HCT116 (cell line): Measurements from ENCODE around the gene ALKBH6. TPM values are rescaled to one million over a fixed set of nuclear protein-coding genes. Genes with fewer than 3 reads are reported as not detected.
A peak's percentile ranks its signal among the peaks of the same experiment; 100 is the strongest.

Experiments used
- ATAC-seq: fragments of 200-7000 bp; cut with Tn5 transposase; 2 replicates; pipeline ENCODE4 v1.9.1; 2020; ENCODE audit warnings: mild to moderate bottlenecking, moderate library complexity
- BruUV-seq: library from RNA; stranded (reverse); fragments of 400-500 nt; replicated peaks from 2 replicates; lab custom pipeline; 2021; lab: Mats Ljungman, UMichigan
- CTCF ChIA-PET: fragments of 300-600 bp; sonication (Branson Sonifier 250); formaldehyde crosslinking; loops from one replicate; lab custom pipeline; 2021; ENCODE audit warnings: antibody characterized with exemption; lab: Charles Lee
- POLR2A ChIA-PET: fragments of 300-600, 350-600 bp; sonication (Branson Sonifier 250); formaldehyde crosslinking; loops from one replicate; lab custom pipeline; 2021; ENCODE audit warnings: antibody characterized with exemption; lab: Charles Lee
- RAD21 ChIA-PET, 2 experiments: fragments of 300-600 bp; sonication (Branson Sonifier 250); formaldehyde crosslinking; loops; one replicate each; lab custom pipeline; 2023; ENCODE audit warnings: low total read pairs in 2 of 2; ENCODE audit not compliant: uncharacterized antibody in 2 of 2, unreplicated experiment in 2 of 2, low non-redundant PET in 1 of 2; lab: Charles Lee
- DNase-seq: peaks from one replicate; pipeline ENCODE4 v3.0.0-alpha.2; 2010; ENCODE audit warnings: low read depth, low spot score
- H2AFZ ChIP-seq: fragments of 200-600 bp; shearing (Covaris generic), sonication (generic); 2 replicates; pipeline ENCODE4 v1.6.1; 2017; ENCODE audit warnings: low read depth, mixed run types, mixed read lengths, antibody characterized with exemption, low read length; ENCODE audit not compliant: poor library complexity, severe bottlenecking
- H3K27ac ChIP-seq: 2 replicates; pipeline ENCODE4 v1.5.1; 2012; ENCODE audit warnings: low read depth, low read length
- H3K27me3 ChIP-seq: fragments of 200-600 bp; sonication (generic); 2 replicates; pipeline ENCODE4 v1.6.1; 2016; ENCODE audit warnings: mixed run types, low read length, mixed read lengths; ENCODE audit not compliant: insufficient read depth
- H3K36me3 ChIP-seq, 2 experiments: fragments of 200-500 bp in 1 of 2; fragments of 200-600 bp in 1 of 2; sonication (Bioruptor generic) in 1 of 2; sonication (generic) in 1 of 2; 2 replicates each; pipeline versions ENCODE4 v1.5.1 to v1.6.1; 2014 to 2016; ENCODE audit warnings: low read length in 2 of 2, inconsistent platforms in 1 of 2, mixed read lengths in 1 of 2, mixed run types in 1 of 2; ENCODE audit not compliant: insufficient read depth in 2 of 2, control insufficient read depth in 1 of 2
- H3K4me1 ChIP-seq, 2 experiments: fragments of 200-600 bp in 1 of 2; sonication (generic) in 1 of 2; 2 replicates each; pipeline versions ENCODE4 v1.5.1 to v1.6.1; 2012 to 2017; ENCODE audit warnings: low read length in 2 of 2, inconsistent platforms in 1 of 2, mild to moderate bottlenecking in 1 of 2, mixed read lengths in 1 of 2, mixed run types in 1 of 2, moderate library complexity in 1 of 2; ENCODE audit not compliant: insufficient read depth in 2 of 2, control insufficient read depth in 1 of 2
- H3K4me2 ChIP-seq: fragments of 200-600 bp; sonication (generic); 2 replicates; pipeline ENCODE4 v1.6.1; 2017; ENCODE audit warnings: mixed run types, low read length, mixed read lengths
- H3K4me3 ChIP-seq, 2 experiments: fragments of 200-600 bp in 1 of 2; sonication (generic) in 1 of 2; replicated peaks in 1 of 2; 2 replicates each; pipeline ENCODE4 v1.5.1; 2011 to 2016; ENCODE audit warnings: low read length in 2 of 2, control low read depth in 1 of 2, low read depth in 1 of 2, mild to moderate bottlenecking in 1 of 2, mixed read lengths in 1 of 2, mixed run types in 1 of 2
- H3K79me2 ChIP-seq: fragments of 200-600 bp; sonication (generic); 2 replicates; pipeline ENCODE4 v1.6.1; 2017; ENCODE audit warnings: mild to moderate bottlenecking, mixed run types, low read length, moderate library complexity, mixed read lengths; ENCODE audit not compliant: insufficient read depth
- H3K9ac ChIP-seq: fragments of 200-600 bp; sonication (generic); 2 replicates; pipeline ENCODE4 v1.6.1; 2016; ENCODE audit warnings: low read length, mixed read lengths
- H3K9me2 ChIP-seq: fragments of 200-600 bp; sonication (generic), shearing (Covaris generic); 2 replicates; pipeline ENCODE4 v1.6.1; 2017; ENCODE audit warnings: mixed run types, mild to moderate bottlenecking, moderate library complexity; ENCODE audit not compliant: insufficient read depth
- H3K9me3 ChIP-seq, 2 experiments: fragments of 200-500 bp in 1 of 2; fragments of 200-600 bp in 1 of 2; sonication (Bioruptor generic) in 1 of 2; sonication (generic) in 1 of 2; 2 replicates each; pipeline ENCODE4 v1.6.1; 2014 to 2017; ENCODE audit warnings: low read length in 2 of 2, mixed read lengths in 2 of 2, inconsistent platforms in 1 of 2, low read depth in 1 of 2, mild to moderate bottlenecking in 1 of 2, mixed run types in 1 of 2, moderate library complexity in 1 of 2; ENCODE audit not compliant: control insufficient read depth in 1 of 2, insufficient read depth in 1 of 2
- H4K20me1 ChIP-seq: fragments of 200-600 bp; sonication (generic), shearing (Covaris generic); 2 replicates; pipeline ENCODE4 v1.6.1; 2017; ENCODE audit warnings: mixed run types, mild to moderate bottlenecking, moderate library complexity; ENCODE audit not compliant: insufficient read depth
- CBX3 ChIP-seq: IDR thresholded peaks from 2 replicates; pipeline ENCODE4 v1.6.1; 2012; ENCODE audit warnings: low read depth
- CEBPB ChIP-seq: IDR thresholded peaks from 2 replicates; pipeline ENCODE4 v1.6.1; 2012; ENCODE audit warnings: low read depth
- EGR1 ChIP-seq: IDR thresholded peaks from 2 replicates; pipeline ENCODE4 v1.6.1; 2012; ENCODE audit warnings: low read depth
- ELF1 ChIP-seq: IDR thresholded peaks from 2 replicates; pipeline ENCODE4 v1.6.1; 2012; ENCODE audit warnings: low read depth, borderline replicate concordance
- EZH2 ChIP-seq: fragments of 200-600 bp; sonication (generic); IDR thresholded peaks from 2 replicates; pipeline ENCODE4 v1.6.1; 2017; ENCODE audit warnings: antibody characterized with exemption, mixed run types
- FOSL1 ChIP-seq: IDR thresholded peaks from 2 replicates; pipeline ENCODE4 v1.6.1; 2012; ENCODE audit warnings: low read depth
- JUND ChIP-seq: IDR thresholded peaks from 2 replicates; pipeline ENCODE4 v1.6.1; 2012
- POLR2A ChIP-seq: IDR thresholded peaks from 2 replicates; pipeline ENCODE4 v1.7.0; 2011; ENCODE audit warnings: borderline replicate concordance; ENCODE audit not compliant: insufficient read depth, insufficient read length; ENCODE audit errors: extremely low read depth
- POLR2AphosphoS5 ChIP-seq: IDR thresholded peaks from 2 replicates; pipeline ENCODE4 v1.6.1; 2011; ENCODE audit warnings: mild to moderate bottlenecking, low read depth, low read length, moderate library complexity
- RAD21 ChIP-seq: IDR thresholded peaks from 2 replicates; pipeline ENCODE4 v1.6.1; 2012; ENCODE audit warnings: low read depth, mild to moderate bottlenecking
- SIN3A ChIP-seq: IDR thresholded peaks from 2 replicates; pipeline ENCODE4 v1.6.1; 2012; ENCODE audit warnings: low read depth
- SP1 ChIP-seq: IDR thresholded peaks from 2 replicates; pipeline ENCODE4 v1.6.1; 2012; ENCODE audit warnings: low read depth
- SRF ChIP-seq: IDR thresholded peaks from 2 replicates; pipeline ENCODE4 v1.6.1; 2012; ENCODE audit warnings: low read depth
- TCF7L2 ChIP-seq: IDR thresholded peaks from 2 replicates; pipeline ENCODE4 v1.7.0; 2011; ENCODE audit warnings: borderline replicate concordance, inconsistent platforms; ENCODE audit not compliant: insufficient read depth, insufficient read length; ENCODE audit errors: extremely low read depth
- YY1 ChIP-seq: IDR thresholded peaks from 2 replicates; pipeline ENCODE4 v1.6.1; 2011; ENCODE audit warnings: low read length, low read depth, moderate library complexity, mild to moderate bottlenecking; ENCODE audit not compliant: insufficient replicate concordance; ENCODE audit errors: extremely low read depth
- ZFX ChIP-seq: fragments of 450-650 bp; IDR thresholded peaks from 2 replicates; pipeline ENCODE4 v1.6.1; 2017
- ZNF274 ChIP-seq: fragments of 200-500 bp; sonication (Bioruptor generic); IDR thresholded peaks from 2 replicates; pipeline ENCODE4 v1.6.1; 2014; ENCODE audit warnings: mild to moderate bottlenecking, low read depth, low read length, inconsistent platforms
- intact Hi-C: fragments of 100-400 bp; cut with micrococcal nuclease; formaldehyde crosslinking; loops from 2 replicates; pipeline ENCODE4 v1.10.0; 2022
- total RNA-seq: library from RNA; stranded (reverse); gene quantifications from one replicate; pipeline ENCODE4 v1.2.1, GENCODE V29; 2021; ENCODE audit not compliant: unreplicated experiment
- TF ChIP-seq, protein P1 (sequence below): IDR thresholded peaks from 2 replicates; pipeline ENCODE4 v1.6.1; 2012
- TF ChIP-seq, protein P2 (sequence below): IDR thresholded peaks from 2 replicates; pipeline ENCODE4 v1.6.1; 2012

The ALKBH6 gene
- total RNA-seq, 1 experiment from 2014 or later, result 28.6 TPM

DNA sequence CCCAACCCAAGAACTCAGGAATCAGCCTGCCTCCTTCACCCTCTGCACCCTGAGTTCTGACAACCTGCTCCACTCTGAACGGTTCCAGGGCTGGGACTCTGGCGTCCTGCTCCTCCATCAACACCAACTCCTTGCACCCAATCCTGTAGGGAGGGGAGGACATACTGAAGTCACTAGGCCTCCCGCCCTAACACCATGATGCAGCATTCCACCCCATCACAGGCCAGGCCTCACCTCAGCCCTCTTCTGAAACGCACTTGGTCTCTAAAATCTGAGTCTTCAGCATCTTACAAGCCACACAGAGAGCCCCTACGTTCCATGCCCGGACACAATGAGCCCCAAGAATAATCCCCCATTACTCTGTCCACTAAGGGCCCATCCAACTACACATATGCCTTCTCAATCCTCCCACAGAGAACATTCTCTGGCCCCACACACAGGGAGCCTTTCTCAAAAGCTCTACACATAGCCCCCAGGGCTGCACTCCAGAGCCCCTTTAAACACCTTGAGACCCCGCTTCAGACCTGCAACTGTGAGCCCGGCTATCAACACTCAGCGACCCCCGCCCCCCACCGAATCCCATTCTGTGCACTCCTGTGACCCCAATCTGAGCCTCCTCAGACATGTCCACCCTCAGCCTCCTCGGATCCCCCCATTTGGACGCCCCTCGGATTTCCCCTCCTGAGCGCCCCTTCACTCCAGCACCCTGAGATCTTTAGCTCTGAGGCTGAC is 567 bp downstream of the ALKBH6 start:
- DNase-seq, result no peak
- no peaks in the 10 kb centered on the region for H3K9me2 ChIP-seq
- peaks cover 14% of the 10 kb centered on the region for H3K79me2 ChIP-seq
- no peaks in the 10 kb centered on the region for H4K20me1 ChIP-seq
- peak overlapping the region; percentile 76 to 77 for H3K4me3 ChIP-seq
- intact Hi-C loops, result no loop called here
- ATAC-seq, result no peak
- BruUV-seq, result TSS peak; percentile 65
- H3K4me1 ChIP-seq, result peaks cover 14 to 34% of the 10 kb centered on the region in 2 experiments
- H3K9me3 ChIP-seq, result no peaks in the 10 kb centered on the region
- no peaks in the 10 kb centered on the region; a peak in 1 of 4 replicates for H3K36me3 ChIP-seq
- RAD21 ChIA-PET, result interaction anchor here in 1 of 2 experiments (0.7 kb wide), 1 partner anchor 40 kb away, joined by 6 read pairs; the partner anchor contains the start of gene THAP8
- POLR2A ChIA-PET, result interaction anchor here (0.6 to 1.0 kb wide), 5 partner anchors 10 to 115 kb away, joined by 3 to 5 read pairs (median 4); no protein-coding TSS in a partner anchor
- no peak overlapping the region for H2AFZ ChIP-seq
- CTCF ChIA-PET, result interaction anchor here (0.6 to 1.2 kb wide), 3 partner anchors 40 to 167 kb away, joined by 3 to 4 read pairs (median 3); partner anchors contain the start of gene THAP8
- peak overlapping the region; percentile 61 for H3K27ac ChIP-seq
- peak overlapping the region; percentile 86 for H3K9ac ChIP-seq
- peak overlapping the region; percentile 96 for H3K4me2 ChIP-seq
- H3K27me3 ChIP-seq, result no peaks in the 10 kb centered on the region
- TF ChIP-seq POLR2AphosphoS5 (no peak), TCF7L2 (no peak), ZFX (0 out of 2 replicates have a peak, but pooled peaks have one; percentile 19), SIN3A (no peak), RAD21 (no peak)

DNA sequence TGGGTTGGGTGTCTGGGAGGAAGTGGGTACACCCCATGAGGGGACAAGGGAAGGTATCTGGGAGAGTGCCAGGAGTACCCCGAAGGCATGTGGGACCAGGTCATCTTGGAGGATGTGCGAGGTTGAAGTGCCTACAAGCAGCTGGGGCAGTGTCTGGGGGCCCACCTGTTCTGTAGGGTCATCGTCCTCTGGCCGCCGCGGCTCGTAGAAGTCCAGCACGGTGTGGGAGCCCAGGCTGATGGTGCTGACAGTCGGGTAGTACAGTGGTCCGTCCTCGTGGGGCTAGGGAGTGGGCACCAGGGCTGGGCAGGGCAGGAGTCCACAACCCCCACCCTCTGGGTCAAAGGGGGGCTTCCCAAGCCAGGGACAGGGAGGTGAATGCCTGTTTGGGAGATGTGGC is 3.6 kb downstream of the ALKBH6 start:
- ATAC-seq, result no peak
- DNase-seq, result no peak
- H3K27me3 ChIP-seq, result no peaks in the 10 kb centered on the region
- H2AFZ ChIP-seq, result no peak overlapping the region
- BruUV-seq, result no TSS peak
- no peaks in the 10 kb centered on the region for H3K9me2 ChIP-seq
- ChIA-PET RAD21 (no interaction called here), POLR2A (no interaction called here), CTCF (no interaction called here)
- intact Hi-C loops, result no loop called here
- no peaks in the 10 kb centered on the region for H4K20me1 ChIP-seq
- peaks cover 27% of the 10 kb centered on the region for H3K79me2 ChIP-seq
- no peak overlapping the region for H3K4me3 ChIP-seq
- H3K4me2 ChIP-seq, result peak overlapping the region; percentile 100; the same call in 1 of the 2 replicates
- H3K27ac ChIP-seq, result no peak overlapping the region
- H3K9ac ChIP-seq, result no peak overlapping the region
- H3K9me3 ChIP-seq, result no peaks in the 10 kb centered on the region
- H3K4me1 ChIP-seq, result peaks cover 18 to 43% of the 10 kb centered on the region in 2 experiments
- H3K36me3 ChIP-seq, result no peaks in the 10 kb centered on the region
- TF ChIP-seq ELF1 (no peak), POLR2AphosphoS5 (no peak), YY1 (no peak), RAD21 (no peak), ZNF274 (no peak), EGR1 (no peak), CBX3 (no peak), JUND (no peak), SRF (no peak), CEBPB (no peak), SIN3A (no peak), POLR2A (no peak), EZH2 (no peak), SP1 (no peak), TCF7L2 (no peak), FOSL1 (no peak)
- TF ChIP-seq, protein P1, sequence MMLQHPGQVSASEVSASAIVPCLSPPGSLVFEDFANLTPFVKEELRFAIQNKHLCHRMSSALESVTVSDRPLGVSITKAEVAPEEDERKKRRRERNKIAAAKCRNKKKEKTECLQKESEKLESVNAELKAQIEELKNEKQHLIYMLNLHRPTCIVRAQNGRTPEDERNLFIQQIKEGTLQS, result no peak
- TF ChIP-seq, protein P2, sequence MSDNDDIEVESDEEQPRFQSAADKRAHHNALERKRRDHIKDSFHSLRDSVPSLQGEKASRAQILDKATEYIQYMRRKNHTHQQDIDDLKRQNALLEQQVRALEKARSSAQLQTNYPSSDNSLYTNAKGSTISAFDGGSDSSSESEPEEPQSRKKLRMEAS, result no peak
